MCF 10A (cell line): ENCODE data around the gene ENDOG. TPM values are rescaled to one million over a fixed set of nuclear protein-coding genes. Genes with fewer than 3 reads are reported as not detected.
A peak's percentile ranks its signal among the peaks of the same experiment; 100 is the strongest.

Experiments used
- BruUV-seq: library from RNA; stranded (reverse); fragments of 400-500 nt; replicated peaks from 2 replicates; lab custom pipeline; 2021; lab: Mats Ljungman, UMichigan
- CTCF ChIA-PET: fragments of 300-600 bp; sonication (Branson Sonifier 250); formaldehyde crosslinking; extraction: SDS; loops from one replicate; lab custom pipeline; 2021; ENCODE audit warnings: antibody characterized with exemption, inconsistent platforms; lab: Yijun Ruan, JAX
- POLR2A ChIA-PET: fragments of 300-600, 350-650 bp; sonication (Branson Sonifier 250); formaldehyde crosslinking; extraction: SDS; loops from one replicate; lab custom pipeline; 2020; ENCODE audit warnings: antibody characterized with exemption, inconsistent platforms; lab: Yijun Ruan, JAX
- DNase-seq: peaks from one replicate; pipeline ENCODE4 v3.0.0-alpha.2; 2018; ENCODE audit not compliant: unreplicated experiment
- H3K27ac Mint-ChIP-seq: one replicate; pipeline ENCODE4 v1.8.0; 2022; ENCODE audit warnings: mild to moderate bottlenecking, low read depth, mixed read lengths; ENCODE audit not compliant: unreplicated experiment
- H3K27me3 Mint-ChIP-seq: one replicate; pipeline ENCODE4 v1.8.0; 2022; ENCODE audit warnings: mixed read lengths; ENCODE audit not compliant: insufficient read depth, unreplicated experiment
- H3K36me3 Mint-ChIP-seq: one replicate; pipeline ENCODE4 v1.8.0; 2022; ENCODE audit warnings: mild to moderate bottlenecking, moderate library complexity, mixed read lengths; ENCODE audit not compliant: insufficient read depth, unreplicated experiment
- H3K4me1 Mint-ChIP-seq: one replicate; pipeline ENCODE4 v1.8.0; 2022; ENCODE audit warnings: mixed read lengths; ENCODE audit not compliant: insufficient read depth, unreplicated experiment
- H3K4me3 Mint-ChIP-seq: one replicate; pipeline ENCODE4 v1.8.0; 2022; ENCODE audit warnings: mild to moderate bottlenecking, moderate library complexity, mixed read lengths; ENCODE audit not compliant: unreplicated experiment
- H3K9me3 Mint-ChIP-seq: one replicate; pipeline ENCODE4 v1.8.0; 2022; ENCODE audit warnings: mixed read lengths; ENCODE audit not compliant: unreplicated experiment
- CTCF ChIP-seq: fragments of 200-600 bp; IDR thresholded peaks from one replicate; pipeline ENCODE4 v1.8.0; 2022; ENCODE audit warnings: antibody characterized with exemption, mild to moderate bottlenecking; ENCODE audit not compliant: unreplicated experiment
- intact Hi-C: fragments of 100-400 bp; cut with micrococcal nuclease; formaldehyde crosslinking; loops from 2 replicates; pipeline ENCODE4 v1.14.1; 2022
- total RNA-seq: library from RNA; stranded (reverse); gene quantifications from 2 replicates; pipeline ENCODE4 v1.2.3, GENCODE V29; 2022

Gene ENDOG
- total RNA-seq, 1 experiment from 2014 or later = 22.0 TPM

DNA sequence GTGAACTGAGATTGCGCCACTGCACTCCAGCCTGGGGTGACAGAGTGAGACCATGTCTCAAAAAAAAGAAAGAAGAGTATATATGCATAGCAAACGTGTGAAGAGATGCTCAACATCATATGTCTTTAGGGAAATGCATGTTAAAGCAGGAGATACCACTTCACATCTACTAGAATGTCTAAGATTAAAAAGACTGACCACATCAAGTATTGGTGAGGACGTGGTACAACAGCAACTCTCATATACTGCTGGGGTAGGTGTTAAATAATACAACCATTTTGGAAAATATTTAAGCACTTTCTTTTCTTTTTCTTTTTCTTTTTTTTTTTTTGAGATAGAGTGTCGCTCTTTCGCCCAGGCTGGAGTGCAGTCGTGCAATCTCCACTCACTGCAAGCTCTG lies 32.9 kb upstream of the ENDOG start:
- H3K4me3 Mint-ChIP-seq = no peak overlapping the region
- H3K27me3 Mint-ChIP-seq = no peaks in the 10 kb centered on the region
- peaks cover 7% of the 10 kb centered on the region for H3K9me3 Mint-ChIP-seq
- POLR2A ChIA-PET = interaction anchor here (1.1 to 1.7 kb wide), 2 partner anchors 14 to 33 kb away, joined by 3 to 7 read pairs; partner anchors contain the start of gene ZER1
- no peak for DNase-seq
- H3K27ac Mint-ChIP-seq = no peak overlapping the region
- no peaks in the 10 kb centered on the region for H3K4me1 Mint-ChIP-seq
- no TSS peak for BruUV-seq
- no peak for TF ChIP-seq CTCF
- peaks cover 1% of the 10 kb centered on the region for H3K36me3 Mint-ChIP-seq
- intact Hi-C loops = no loop called here
- CTCF ChIA-PET = interaction anchor here (0.7 kb wide), 1 partner anchor 218 kb away, joined by 3 read pairs; no protein-coding TSS in a partner anchor

DNA sequence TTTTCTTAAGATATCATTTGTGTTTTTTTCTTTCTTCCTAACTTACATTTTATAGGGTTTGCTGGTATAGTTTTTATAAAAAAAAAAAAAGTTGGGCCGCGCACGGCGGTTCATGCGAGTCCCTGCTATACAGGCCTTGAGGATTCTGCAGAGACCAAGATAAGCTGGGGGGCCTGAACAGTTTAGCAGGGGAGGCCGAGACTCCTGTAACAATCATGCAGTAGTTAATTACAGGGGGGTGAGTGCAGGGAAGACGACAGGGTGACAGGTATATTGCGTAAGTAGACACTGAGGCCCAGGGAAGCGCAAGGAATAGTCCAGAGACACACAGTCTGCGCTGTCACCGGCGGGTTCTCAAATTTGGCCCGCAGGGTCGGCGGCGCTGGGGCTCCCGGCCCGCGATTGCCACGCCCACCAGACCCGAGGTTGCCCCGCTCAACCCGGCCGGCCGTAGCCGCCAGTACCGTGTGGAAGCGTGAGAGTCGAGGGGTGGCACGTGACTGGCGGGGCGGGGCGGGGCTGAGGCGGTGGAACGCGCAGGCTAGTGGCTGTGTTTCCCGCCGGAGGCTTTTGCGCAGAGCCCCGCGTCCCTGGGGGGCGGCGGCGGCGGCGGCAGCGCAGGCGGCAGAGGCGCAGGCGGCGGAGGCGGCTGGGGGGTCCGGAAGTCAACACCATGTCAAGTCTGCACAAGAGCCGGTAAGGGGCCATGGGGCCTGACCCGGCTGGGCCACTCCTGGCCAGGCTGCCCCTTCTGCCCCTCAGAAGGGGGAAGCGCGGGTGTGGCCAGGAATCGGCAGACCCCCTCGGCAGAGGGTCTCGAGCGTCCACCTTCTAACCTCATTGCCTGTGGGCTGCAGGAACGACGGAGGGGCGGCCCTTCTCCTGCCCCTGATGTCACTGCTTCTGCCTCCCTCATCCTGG lies 31.4 kb upstream of the ENDOG start, which contains the start of gene TBC1D13:
Gene TBC1D13, plus strand, starts transcription at position 573 of the 921 bp plus-strand sequence. Its CDS starts 101 bp downstream, at position 674.
- ChIA-PET POLR2A (interaction anchor here (0.6 to 1.7 kb wide), 9 partner anchors 14 to 481 kb away, joined by 3 to 7 read pairs (median 3); partner anchors contain the start of genes SPOUT1 and ZER1), CTCF (interaction anchor here (0.6 to 2.4 kb wide), 3 partner anchors 31 to 762 kb away, joined by 4 to 18 read pairs (median 5); partner anchors contain the start of gene ENDOG)
- BruUV-seq = no TSS peak
- Mint-ChIP-seq H3K27me3 (no peaks in the 10 kb centered on the region), H3K9me3 (peaks cover under 1% of the 10 kb centered on the region), H3K4me3 (peak within 1 kb of the TSS; percentile 90), H3K27ac (peak within 1 kb of the TSS; percentile 85), H3K4me1 (no peaks in the 10 kb centered on the region), H3K36me3 (peaks cover 14% of the 10 kb centered on the region)
- peak; percentile 80 for DNase-seq
- intact Hi-C loops = loop anchor here (1.0 kb wide), 1 partner anchor 15 kb away; no protein-coding TSS in a partner anchor
- TF ChIP-seq CTCF = no peak

GRCh38 chr9:128787659-128788058 lies 30.6 kb upstream of the ENDOG start:
- Mint-ChIP-seq H3K9me3 (no peaks in the 10 kb centered on the region), H3K27me3 (no peaks in the 10 kb centered on the region), H3K4me1 (no peaks in the 10 kb centered on the region), H3K36me3 (peaks cover 17% of the 10 kb centered on the region), H3K4me3 (peak overlapping the region; percentile 90), H3K27ac (peak overlapping the region; percentile 85)
- BruUV-seq = no TSS peak
- ChIA-PET POLR2A (interaction anchor here (0.6 to 2.5 kb wide), 6 partner anchors 16 to 165 kb away, joined by 4 to 30 read pairs (median 5); partner anchors contain the start of genes ENDOG, SPOUT1 and ZER1), CTCF (interaction anchor here (0.6 to 2.4 kb wide), 4 partner anchors 14 to 967 kb away, joined by 3 to 18 read pairs (median 6); partner anchors contain the start of gene ENDOG)
- intact Hi-C loops = loop anchor here (1.0 kb wide), 1 partner anchor 15 kb away; no protein-coding TSS in a partner anchor
- peak; percentile 14 for DNase-seq
- no peak for TF ChIP-seq CTCF
